ENCODE measurements around the gene HOXC11.

HOXC11 gene

GRCh38 chr12:53961025-53961761, 11.7 kb upstream of the HOXC11 start:
- Histone ChIP-seq H3K27me3 (ENCODE audit: insufficient read depth, insufficient read length) (peaks cover 100% of the 10 kb centered on the region), H3K4me3 (ENCODE audit: insufficient read length, low read depth) (peak overlapping the region; percentile 17), H3K4me1 (ENCODE audit: insufficient read depth, insufficient read length) (no peaks in the 10 kb centered on the region), H3K9ac (ENCODE audit: insufficient read length, low read depth) (peak overlapping the region; percentile 43), H3K9me3 (ENCODE audit: insufficient read depth, low read length) (no peaks in the 10 kb centered on the region), H3K36me3 (ENCODE audit: insufficient read depth, insufficient read length, low read length) (no peaks in the 10 kb centered on the region)
- no peak for DNase-seq (ENCODE audit: low read depth, low spot score)
- TF ChIP-seq SUZ12 (IDR thresholded peaks at IDR 0.05; ENCODE audit: extremely low read depth, insufficient read depth, insufficient read length), result peak; percentile 99
- no peak for TF ChIP-seq YY1 (IDR thresholded peaks at IDR 0.05; ENCODE audit: insufficient read depth, insufficient read length)

GRCh38 chr12:53963005-53963404, 9.9 kb upstream of the HOXC11 start:
- no peak overlapping the region for H3K9ac ChIP-seq (ENCODE audit: insufficient read length, low read depth)
- no peaks in the 10 kb centered on the region for H3K4me1 ChIP-seq (ENCODE audit: insufficient read depth, insufficient read length)
- no peaks in the 10 kb centered on the region for H3K9me3 ChIP-seq (ENCODE audit: insufficient read depth, low read length)
- TF ChIP-seq ZNF274 (IDR thresholded peaks at IDR 0.05; ENCODE audit: low read depth, low read length), result no peak
- peak; percentile 21 for TF ChIP-seq SUZ12 (IDR thresholded peaks at IDR 0.05; ENCODE audit: extremely low read depth, insufficient read depth, insufficient read length)
- H3K27me3 ChIP-seq (ENCODE audit: insufficient read depth, insufficient read length), result peaks cover 100% of the 10 kb centered on the region
- no peak for DNase-seq (ENCODE audit: low read depth, low spot score)
- H3K36me3 ChIP-seq (ENCODE audit: insufficient read depth, insufficient read length, low read length), result no peaks in the 10 kb centered on the region
- H3K4me3 ChIP-seq (ENCODE audit: insufficient read length, low read depth), result no peak overlapping the region

GRCh38 chr12:53963434-53964314, 9.3 kb upstream of the HOXC11 start:
- peaks cover 100% of the 10 kb centered on the region for H3K27me3 ChIP-seq (ENCODE audit: insufficient read depth, insufficient read length)
- no peaks in the 10 kb centered on the region for H3K9me3 ChIP-seq (ENCODE audit: insufficient read depth, low read length)
- H3K36me3 ChIP-seq (ENCODE audit: insufficient read depth, insufficient read length, low read length), result no peaks in the 10 kb centered on the region
- DNase-seq (ENCODE audit: low read depth, low spot score), result no peak
- H3K4me3 ChIP-seq (ENCODE audit: insufficient read length, low read depth), result no peak overlapping the region
- no peaks in the 10 kb centered on the region for H3K4me1 ChIP-seq (ENCODE audit: insufficient read depth, insufficient read length)
- peak; percentile 5 for TF ChIP-seq SUZ12 (IDR thresholded peaks at IDR 0.05; ENCODE audit: extremely low read depth, insufficient read depth, insufficient read length)
- no peak for TF ChIP-seq YY1 (IDR thresholded peaks at IDR 0.05; ENCODE audit: insufficient read depth, insufficient read length)
- no peak overlapping the region for H3K9ac ChIP-seq (ENCODE audit: insufficient read length, low read depth)

- peaks cover 100% of the 10 kb centered on the region for H3K27me3 ChIP-seq (ENCODE audit: insufficient read depth, insufficient read length)
- no peaks in the 10 kb centered on the region for H3K36me3 ChIP-seq (ENCODE audit: insufficient read depth, insufficient read length, low read length)
- no peak for TF ChIP-seq YY1 (IDR thresholded peaks at IDR 0.05; ENCODE audit: insufficient read depth, insufficient read length)
- no peak for TF ChIP-seq ZNF274 (IDR thresholded peaks at IDR 0.05; ENCODE audit: low read depth, low read length)
- TF ChIP-seq SUZ12 (IDR thresholded peaks at IDR 0.05; ENCODE audit: extremely low read depth, insufficient read depth, insufficient read length), result no peak
- DNase-seq (ENCODE audit: low read depth, low spot score), result no peak
- H3K4me1 ChIP-seq (ENCODE audit: insufficient read depth, insufficient read length), result no peaks in the 10 kb centered on the region
- no peak overlapping the region for H3K4me3 ChIP-seq (ENCODE audit: insufficient read length, low read depth)
- no peaks in the 10 kb centered on the region for H3K9me3 ChIP-seq (ENCODE audit: insufficient read depth, low read length)
- H3K9ac ChIP-seq (ENCODE audit: insufficient read length, low read depth), result no peak overlapping the region
These were observed 8.6 kb upstream of the HOXC11 start for GRCh38 chr12:53964315-53964713.

GRCh38 chr12:53965281-53966084, 7.4 kb upstream of the HOXC11 start:
- H3K9ac ChIP-seq (ENCODE audit: insufficient read length, low read depth), result no peak overlapping the region
- H3K27me3 ChIP-seq (ENCODE audit: insufficient read depth, insufficient read length), result peaks cover 100% of the 10 kb centered on the region
- no peaks in the 10 kb centered on the region for H3K36me3 ChIP-seq (ENCODE audit: insufficient read depth, insufficient read length, low read length)
- peak; percentile 43 for TF ChIP-seq SUZ12 (IDR thresholded peaks at IDR 0.05; ENCODE audit: extremely low read depth, insufficient read depth, insufficient read length)
- no peak for TF ChIP-seq YY1 (IDR thresholded peaks at IDR 0.05; ENCODE audit: insufficient read depth, insufficient read length)
- no peak for DNase-seq (ENCODE audit: low read depth, low spot score)
- H3K9me3 ChIP-seq (ENCODE audit: insufficient read depth, low read length), result no peaks in the 10 kb centered on the region
- H3K4me1 ChIP-seq (ENCODE audit: insufficient read depth, insufficient read length), result no peaks in the 10 kb centered on the region
- H3K4me3 ChIP-seq (ENCODE audit: insufficient read length, low read depth), result no peak overlapping the region

- H3K9me3 ChIP-seq (ENCODE audit: insufficient read depth, low read length), result no peaks in the 10 kb centered on the region
- H3K36me3 ChIP-seq (ENCODE audit: insufficient read depth, insufficient read length, low read length), result no peaks in the 10 kb centered on the region
- peaks cover 100% of the 10 kb centered on the region for H3K27me3 ChIP-seq (ENCODE audit: insufficient read depth, insufficient read length)
- H3K4me1 ChIP-seq (ENCODE audit: insufficient read depth, insufficient read length), result no peaks in the 10 kb centered on the region
- TF ChIP-seq SUZ12 (IDR thresholded peaks at IDR 0.05; ENCODE audit: extremely low read depth, insufficient read depth, insufficient read length) (no peak), ZNF274 (IDR thresholded peaks at IDR 0.05; ENCODE audit: low read depth, low read length) (no peak), YY1 (IDR thresholded peaks at IDR 0.05; ENCODE audit: insufficient read depth, insufficient read length) (no peak)
- H3K9ac ChIP-seq (ENCODE audit: insufficient read length, low read depth), result no peak overlapping the region
- peak; percentile 44 for DNase-seq (ENCODE audit: low read depth, low spot score)
- no peak overlapping the region for H3K4me3 ChIP-seq (ENCODE audit: insufficient read length, low read depth)
These were observed 6.9 kb upstream of the HOXC11 start for GRCh38 chr12:53966085-53966384.
